ENCODE results near the gene VMO1.
A peak's percentile ranks its signal among the peaks of the same experiment; 100 is the strongest.
"Not testable (repeated sequence)": the region's sequence is repeated elsewhere in the genome, so short reads cannot be mapped to it uniquely, and the experiment has no call there.

Gene VMO1, protein sequence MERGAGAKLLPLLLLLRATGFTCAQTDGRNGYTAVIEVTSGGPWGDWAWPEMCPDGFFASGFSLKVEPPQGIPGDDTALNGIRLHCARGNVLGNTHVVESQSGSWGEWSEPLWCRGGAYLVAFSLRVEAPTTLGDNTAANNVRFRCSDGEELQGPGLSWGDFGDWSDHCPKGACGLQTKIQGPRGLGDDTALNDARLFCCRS

DNA sequence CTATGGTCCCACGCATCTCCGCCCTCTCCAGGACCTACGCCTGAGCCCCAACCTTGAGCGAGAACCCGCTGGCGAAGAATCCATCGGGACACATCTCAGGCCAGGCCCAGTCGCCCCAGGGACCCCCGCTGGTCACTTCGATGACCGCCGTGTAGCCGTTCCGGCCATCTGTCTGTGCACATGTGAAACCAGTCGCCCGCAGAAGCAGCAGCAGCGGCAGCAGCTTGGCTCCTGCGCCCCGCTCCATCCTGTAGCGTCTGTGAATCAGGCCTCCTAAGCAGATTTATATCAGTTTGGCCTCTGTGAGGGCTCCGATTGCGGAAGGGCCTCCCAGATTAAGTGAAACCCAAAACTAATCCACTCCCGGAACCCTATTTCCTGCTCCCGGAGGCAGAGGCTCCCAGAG is at the start of gene VMO1:
TSS of gene VMO1 (minus strand) at position 259 of the 406 bp plus-strand sequence. CDS start at position 247, 12 bp downstream.
- no peak for DNase-seq

DNA sequence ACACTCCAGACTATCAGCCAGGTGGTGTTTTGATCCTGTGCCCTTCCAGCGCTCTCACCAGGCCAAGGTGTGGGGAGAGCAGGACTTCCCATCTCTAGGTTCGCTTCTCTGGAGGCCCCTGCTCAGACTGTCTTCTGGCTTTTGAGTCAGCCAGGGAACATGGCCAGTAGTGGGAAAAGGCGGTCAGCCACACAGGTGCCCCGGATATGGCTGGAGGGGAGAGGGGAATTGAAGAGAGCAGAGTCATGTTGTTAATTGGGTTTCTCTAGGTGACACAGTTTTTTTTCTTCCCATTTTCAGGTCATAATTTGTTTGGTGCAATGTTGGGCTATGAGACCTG is 48.5 kb upstream of the VMO1 start:
- DNase-seq, result no peak

DNA sequence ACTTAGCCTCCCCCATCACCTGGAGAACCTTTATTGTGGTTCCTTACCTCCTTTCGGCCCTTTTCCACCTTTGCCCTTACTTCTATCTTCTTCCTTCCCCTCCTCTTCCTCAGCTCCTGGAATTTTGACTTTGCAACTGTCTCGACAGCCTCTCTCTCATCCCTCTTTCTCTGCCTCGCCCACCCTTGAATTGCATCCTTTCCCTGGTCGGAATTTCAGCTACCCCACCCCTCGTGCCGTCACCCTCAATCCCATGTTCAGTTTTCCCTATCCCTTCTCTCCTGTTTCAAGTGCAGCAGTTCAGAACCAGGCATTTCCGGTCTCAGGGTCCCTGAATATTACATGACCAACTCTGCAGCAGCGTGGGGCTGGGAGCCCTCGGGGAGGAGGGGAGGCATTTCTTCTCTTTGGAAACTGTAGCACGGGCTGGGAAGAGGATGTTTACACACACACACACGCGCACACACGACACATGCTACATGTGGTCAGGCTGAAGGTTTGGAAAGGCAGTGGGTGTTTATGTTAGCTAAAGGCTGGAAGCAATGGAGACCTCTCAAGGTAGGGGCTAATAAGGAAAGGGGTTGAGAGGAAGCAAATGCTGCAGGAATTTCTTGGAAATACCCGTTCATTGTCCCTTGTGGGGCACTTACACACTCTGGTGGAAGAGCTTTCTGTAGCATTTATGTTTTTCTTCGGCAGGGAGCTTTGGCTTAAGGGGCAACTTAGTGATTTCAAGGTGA is 47.9 kb upstream of the VMO1 start:
- no peak for DNase-seq

DNA sequence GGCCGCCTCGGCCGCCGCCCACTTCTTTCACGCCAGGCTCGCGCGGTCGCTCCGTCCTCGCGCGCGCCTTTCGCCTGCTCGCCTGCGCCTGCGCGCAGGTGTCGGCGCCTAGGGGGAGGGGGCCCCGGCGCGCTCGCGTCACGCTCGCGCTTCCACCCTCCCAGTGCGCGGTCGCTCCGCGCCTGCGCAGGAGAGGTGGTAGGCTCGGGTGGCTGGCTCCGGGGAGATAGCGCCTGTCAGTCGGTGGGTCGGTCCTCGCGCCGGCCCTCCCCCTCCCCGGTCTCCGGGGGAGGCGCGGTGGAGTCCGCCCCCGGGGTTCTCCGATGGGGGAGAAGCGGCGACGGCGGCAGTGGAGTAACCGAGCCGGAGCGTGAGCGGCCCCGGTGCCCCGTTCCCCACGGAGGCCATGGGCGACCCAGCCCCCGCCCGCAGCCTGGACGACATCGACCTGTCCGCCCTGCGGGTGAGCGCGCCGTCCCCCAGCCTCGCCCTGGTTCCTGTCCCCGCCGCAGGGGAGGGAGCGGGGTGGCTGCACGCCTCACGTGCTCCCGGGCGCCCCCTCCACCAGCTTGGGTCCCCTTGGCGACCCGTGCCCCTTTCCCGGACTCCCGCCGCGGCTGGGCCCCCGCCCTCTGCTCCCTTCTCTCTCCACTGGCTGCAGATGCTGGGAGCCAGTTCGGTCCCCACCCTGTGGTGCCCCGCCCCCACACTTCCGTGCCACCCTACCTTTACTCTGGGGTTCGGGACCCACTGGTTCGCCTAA is 47.2 kb upstream of the VMO1 start, which contains the start of gene MINK1:
TSS of gene MINK1 (plus strand) at position 163 of the 763 bp plus-strand sequence. CDS start at position 407, 244 bp downstream.
- peak; percentile 88 for DNase-seq

DNA sequence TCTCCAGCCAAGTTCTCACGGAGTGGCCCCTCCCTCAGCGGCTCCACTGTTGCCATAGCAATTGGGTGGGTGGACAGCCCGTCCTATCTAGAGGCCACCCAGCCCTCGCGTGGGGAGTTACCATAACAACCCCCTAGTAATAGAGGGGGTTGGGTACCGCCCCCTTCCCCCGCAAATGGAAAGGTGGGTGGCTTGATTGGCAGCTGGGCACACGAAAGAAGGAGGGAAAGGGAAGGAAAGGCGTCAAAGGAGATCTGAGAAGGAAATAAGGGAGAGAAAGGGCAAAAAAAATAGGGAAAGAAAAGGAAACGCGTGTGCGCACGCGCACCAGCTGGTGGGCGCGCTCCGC is 46.6 kb upstream of the VMO1 start:
- not testable (repeated sequence) for DNase-seq

DNA sequence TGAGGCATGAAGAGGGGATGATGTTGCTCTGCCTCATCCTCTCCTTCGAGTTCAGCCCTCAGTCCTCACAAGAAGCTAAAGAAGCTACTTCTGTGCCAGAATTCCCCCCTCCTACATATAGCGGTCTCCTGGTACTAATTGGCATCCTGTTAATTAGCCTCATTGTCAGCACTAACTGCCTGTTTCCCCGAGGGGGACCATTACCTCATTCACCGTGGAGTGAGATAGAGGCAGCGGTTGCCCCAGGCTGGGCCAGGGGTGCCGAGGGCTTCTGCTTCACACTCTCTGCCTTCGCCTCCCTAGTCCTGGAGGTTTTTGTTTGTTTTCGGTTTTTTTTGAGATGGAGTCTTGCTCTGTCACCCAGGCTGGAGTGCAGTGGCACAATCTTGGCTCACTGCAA is 41.2 kb upstream of the VMO1 start:
- no peak for DNase-seq

DNA sequence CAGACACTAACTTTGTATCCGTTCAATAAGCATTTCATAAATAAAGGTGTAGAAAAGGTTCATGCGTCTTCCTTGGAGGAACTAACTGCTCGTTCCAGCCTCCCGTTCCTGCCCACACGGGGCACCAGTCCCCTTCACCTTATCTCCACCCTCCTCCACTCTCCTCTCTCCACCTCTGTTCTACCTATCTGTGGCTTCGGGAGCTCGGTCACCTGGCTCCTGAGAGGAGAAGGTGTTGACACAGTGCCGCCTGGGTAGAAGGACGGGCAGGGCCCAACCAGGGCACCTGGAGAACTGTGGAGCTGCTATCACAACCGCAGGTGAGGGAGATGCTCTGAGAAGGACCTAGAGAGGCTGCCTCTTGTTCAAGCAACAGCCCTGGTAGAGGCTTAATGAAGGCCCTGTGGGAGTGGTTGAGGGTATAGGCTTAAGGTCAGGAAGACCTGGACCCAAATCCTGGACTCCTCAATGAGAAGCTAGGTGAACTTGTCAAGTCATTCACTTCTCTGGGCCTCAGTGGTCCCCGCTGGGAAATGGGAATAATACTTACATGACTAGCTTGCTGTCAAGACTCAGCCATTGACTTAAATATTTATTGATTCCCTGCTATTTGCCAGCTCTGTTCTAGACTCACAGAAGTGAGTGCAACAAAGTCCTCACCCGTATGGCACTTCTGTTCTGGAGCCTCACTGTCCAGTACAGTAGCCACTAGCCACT is 37.4 kb upstream of the VMO1 start:
- DNase-seq, result no peak

DNA sequence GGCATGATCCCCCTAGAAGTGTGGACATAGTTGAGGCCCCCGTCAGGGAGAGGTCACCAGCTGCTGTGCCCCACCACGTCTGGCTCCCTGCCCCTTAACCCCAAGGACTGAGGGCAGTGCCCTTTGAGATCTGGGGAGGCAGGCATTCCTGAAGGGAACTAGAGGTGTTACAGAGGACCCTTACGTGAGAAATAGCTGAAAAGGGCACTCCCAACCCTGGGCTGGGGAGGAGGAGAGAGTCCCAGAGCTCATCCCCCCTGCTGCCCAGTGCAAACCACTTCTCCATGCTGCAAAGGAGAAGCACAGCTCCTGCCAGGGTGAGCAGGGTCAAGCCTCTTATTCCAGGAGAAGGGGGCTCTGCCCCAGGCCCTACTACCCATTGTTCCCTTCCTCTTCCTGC is 36.7 kb upstream of the VMO1 start:
- DNase-seq, result no peak

DNA sequence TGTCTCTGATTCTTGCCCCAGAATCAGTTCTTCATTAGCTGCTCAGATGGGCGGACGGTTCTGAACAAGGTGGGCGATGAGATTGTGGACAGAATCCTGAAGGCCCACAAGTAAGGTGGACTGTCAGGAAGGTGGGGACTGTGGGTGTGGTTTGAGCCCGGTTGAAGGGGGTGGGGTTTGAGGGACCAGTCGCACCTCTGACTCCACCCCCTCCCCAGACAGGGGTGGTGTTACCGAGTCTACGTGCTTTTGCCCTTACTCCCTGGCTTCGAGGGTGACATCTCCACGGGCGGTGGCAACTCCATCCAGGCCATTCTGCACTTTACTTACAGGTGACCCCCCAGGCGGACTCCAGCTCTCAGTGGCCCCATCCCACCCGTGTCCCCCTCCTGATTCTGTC is 32.1 kb upstream of the VMO1 start:
- no peak for DNase-seq

DNA sequence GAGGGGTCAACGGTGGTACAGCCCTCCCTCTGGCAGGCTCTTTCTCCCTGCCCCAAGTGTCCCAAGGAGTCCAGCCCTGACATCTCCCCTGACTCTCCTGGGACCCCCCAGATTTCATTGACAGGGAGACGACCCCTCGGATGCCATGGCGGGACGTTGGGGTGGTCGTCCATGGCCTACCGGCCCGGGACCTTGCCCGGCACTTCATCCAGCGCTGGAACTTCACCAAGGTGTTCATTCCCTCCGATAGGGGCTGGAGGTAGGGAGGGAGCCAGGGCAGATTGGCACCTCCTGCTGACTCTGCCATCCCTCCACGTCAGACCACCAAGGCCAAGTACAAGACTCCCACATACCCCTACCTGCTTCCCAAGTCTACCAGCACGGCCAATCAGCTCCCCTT is 30.7 kb upstream of the VMO1 start:
- DNase-seq, result no peak

DNA sequence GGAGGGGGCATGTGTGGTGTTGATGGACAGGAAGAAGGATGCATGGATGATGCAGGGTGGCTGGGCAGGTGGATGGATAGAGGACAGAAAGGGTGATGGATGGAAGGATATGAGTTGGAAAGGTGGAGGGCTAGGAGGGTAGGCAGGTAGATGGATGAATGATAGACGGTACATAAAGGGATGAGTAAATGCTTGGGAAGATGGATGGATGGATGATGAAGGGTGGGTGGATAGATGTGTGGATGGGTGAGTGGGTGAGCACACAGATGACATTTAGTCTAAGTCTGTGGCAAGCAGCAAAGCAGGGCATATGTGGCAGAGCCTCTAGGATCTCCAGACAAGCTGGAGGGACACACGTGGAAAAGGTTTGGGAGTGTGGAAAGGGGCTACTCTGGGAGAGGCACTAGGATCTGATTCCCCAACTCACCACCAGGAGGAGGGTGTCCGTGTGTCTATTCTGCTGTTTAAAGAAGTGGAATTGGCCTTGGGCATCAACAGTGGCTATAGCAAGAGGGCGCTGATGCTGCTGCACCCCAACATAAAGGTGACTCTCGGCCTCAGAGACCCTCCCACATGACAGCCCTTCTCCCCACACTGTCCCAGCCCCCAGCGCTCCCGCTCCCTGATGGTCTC is 29.0 kb upstream of the VMO1 start:
- no peak for DNase-seq

DNA sequence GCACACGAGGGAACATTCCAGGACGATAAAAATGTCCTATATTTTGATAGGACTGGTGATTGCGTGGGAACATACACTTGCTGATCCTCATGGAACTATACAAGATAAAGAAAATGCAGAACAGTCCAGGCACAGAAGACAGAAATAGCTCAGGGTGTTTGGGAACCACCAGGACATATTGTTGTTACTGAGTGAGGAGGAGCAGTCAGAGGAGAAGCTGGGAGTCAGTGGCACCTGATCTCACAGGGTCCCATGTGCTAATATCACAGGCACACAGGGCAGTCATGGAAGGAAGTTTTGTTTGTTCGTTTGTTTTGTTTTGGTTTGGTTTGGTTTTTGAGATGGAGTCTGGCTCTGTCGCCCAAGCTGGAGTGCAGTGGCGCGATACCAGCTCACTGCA is 26.5 kb upstream of the VMO1 start:
- no peak for DNase-seq

DNA sequence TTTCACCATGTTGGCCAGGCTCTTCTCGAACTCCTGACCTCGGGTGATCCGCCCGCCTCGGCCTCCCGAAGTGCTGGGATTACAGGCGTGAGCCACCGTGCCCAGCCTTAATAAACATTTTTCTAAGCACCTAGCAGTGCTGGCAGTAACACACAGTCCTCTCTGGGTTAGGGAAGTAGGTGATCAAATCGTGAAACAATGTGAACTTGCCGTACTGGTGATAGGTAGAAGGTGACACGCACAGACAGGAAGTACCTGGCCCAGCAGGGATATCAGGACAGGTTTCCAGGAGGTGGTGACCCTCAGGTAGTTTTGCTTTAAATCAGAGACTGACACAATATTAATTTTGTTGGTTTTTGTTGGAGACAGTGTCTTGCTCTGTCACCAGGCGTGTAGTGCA is 25.3 kb upstream of the VMO1 start:
- DNase-seq, result no peak

DNA sequence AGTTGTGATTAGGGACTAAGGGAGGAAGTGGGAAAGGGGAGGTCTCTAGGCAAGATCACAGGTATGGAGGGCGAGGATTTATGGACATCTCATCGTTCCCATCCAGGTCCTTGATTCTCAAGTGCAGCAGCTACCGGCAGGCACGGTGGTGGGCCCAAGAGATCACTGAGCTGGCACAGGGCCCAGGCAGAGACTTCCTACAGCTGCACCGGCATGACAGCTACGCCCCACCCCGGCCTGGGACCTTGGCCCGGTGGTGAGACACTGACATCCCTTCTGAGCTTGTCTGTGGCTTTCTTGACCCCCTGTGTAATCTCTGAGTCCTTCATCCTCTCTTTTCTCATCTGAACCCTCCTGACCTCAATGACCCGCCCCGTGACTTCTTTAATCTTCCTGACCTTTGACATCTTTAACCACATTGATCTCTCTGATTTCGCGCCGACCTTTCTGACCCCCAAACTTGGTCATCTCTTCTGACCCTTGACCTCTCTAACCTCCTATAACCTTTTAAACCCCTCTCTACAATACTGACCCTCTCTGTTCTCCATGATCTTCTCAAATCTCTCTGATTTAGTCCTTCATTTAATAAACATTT is 24.6 kb upstream of the VMO1 start:
- no peak for DNase-seq

DNA sequence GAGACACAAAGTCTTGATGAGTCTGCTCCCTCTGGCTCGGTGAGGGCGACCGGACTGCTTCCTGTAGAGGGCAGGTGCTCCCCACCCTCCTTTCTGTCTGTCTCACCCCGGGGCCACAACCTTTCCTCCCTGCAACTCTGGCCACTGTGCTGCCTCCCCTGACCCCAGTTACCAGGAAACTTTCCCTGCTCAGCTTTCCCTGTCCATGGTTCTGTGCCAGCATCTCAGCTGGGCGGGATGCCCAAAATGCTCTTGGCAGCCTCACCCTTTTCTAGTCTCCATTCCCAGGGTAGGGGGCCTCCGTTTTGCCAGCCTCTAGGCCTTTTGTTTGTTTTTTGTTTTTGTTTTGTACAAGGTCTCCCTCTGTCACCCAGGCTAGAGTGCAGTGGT is 22.2 kb upstream of the VMO1 start:
- DNase-seq, result no peak

DNA sequence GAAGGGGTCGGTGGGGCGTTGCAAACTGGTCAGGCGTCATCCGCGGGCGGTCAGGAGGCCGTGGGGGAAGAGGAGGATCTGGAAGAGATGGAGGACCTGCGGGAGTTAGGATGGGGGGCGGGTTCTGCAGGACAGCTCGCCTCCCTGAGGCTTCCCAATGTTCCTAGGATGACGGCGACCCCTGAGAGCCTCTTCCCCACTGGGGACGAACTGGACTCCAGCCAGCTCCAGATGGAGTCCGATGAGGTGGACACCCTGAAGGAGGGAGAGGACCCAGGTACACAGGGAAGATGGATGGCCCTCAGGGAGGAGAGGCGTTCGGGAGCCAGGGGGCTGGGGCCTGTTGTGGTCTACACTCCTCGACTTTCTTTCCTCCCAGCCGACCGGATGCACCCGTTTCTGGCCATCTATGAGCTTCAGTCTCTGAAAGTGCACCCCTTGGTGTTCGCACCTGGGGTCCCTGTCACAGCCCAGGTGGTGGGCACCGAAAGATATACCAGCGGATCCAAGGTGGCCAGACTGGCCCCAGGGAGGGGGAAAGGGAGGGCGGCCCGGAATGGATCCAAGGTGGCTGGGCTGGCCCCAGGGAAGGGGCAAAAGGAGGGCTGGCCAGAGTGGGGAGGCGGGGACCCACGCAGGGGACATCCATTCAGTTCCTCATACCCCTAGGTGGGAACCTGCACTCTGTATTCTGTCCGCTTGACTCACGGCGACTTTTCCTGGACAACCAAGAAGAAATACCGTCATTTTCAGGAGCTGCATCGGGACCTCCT is 21.6 kb upstream of the VMO1 start:
- no peak for DNase-seq

DNA sequence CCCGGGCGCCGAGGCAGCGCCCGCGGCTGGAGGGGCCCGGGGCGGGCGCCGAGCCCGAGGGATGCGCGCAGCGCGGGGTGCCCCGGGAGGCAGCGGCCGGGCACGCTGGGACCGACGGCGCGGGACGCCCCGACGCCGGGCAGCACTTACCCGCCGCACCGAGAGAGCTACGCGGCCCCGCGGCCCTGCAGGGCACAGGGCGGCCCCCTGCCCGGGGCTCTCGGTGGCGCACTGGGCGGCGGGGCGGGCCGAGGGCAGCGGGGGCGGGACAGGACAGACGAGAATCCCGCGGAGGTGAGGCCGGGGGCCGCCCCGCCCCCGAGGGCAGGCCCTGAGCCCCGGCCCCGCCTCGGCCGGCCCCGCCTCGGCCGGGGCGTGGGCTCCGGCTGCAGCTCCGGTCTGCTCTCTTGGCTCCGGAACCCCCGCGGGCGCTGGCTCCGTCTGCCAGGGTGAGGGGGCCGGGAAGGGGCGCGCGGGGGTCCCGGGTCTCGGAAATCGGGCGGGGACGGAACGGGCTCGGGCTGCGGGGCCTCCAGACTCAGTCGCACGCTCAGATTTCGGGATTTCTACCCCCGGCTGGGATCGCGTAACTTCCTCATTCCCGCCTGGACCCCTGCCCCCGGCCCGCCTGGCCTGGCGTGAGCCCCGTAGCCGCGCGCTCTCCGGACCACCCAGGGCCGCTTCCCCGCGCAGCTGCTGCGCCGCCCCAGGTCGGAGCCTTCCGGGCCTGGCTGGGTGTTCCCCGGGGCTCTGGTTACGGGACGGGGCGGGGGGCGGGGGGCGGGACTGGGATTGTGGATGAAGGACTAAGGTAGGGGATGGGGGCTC is 20.8 kb upstream of the VMO1 start, which contains the start of gene PLD2:
TSS of gene PLD2 (plus strand) at position 376 of the 828 bp plus-strand sequence. CDS start 621 bp downstream, outside the sequence.
- DNase-seq, result peak; percentile 77

DNA sequence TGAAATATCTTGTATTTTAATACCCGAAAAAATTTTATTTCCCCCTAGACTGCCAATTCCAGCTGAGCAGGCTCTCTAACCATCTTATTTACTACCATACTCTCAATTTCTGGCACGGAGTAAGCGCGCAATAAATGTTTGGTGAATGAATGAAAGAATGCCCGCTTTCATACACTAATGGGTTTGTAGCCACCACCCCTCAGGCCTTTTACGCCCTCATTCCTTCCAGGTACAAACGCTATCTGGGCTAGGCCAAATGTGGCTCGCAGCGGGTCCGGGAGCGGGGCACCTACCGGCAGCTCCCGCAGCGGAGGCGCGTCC is 20.3 kb upstream of the VMO1 start:
- DNase-seq, result no peak

DNA sequence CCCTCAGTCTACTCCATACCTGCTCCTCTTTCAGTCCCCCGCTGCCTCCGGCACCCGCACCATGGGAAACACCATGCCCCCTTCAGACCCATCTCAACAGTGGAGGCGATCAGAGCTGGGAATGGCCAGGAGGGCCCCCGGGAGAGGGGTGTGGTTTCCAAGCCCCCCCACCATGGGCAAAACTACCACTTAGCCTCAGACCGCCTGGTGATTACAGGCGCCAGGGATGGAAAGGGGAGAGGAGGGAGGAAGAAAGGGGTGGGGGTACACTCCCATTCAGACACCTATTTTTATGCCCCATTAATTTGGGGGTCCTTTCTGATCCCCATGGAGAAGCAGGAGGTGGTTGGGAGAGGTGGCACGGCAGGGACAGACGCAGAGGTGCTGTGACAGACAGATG is 16.1 kb upstream of the VMO1 start, which contains the start of gene C17orf114:
TSS of gene C17orf114 (minus strand) at position 101 of the 400 bp plus-strand sequence.
- no peak for DNase-seq

DNA sequence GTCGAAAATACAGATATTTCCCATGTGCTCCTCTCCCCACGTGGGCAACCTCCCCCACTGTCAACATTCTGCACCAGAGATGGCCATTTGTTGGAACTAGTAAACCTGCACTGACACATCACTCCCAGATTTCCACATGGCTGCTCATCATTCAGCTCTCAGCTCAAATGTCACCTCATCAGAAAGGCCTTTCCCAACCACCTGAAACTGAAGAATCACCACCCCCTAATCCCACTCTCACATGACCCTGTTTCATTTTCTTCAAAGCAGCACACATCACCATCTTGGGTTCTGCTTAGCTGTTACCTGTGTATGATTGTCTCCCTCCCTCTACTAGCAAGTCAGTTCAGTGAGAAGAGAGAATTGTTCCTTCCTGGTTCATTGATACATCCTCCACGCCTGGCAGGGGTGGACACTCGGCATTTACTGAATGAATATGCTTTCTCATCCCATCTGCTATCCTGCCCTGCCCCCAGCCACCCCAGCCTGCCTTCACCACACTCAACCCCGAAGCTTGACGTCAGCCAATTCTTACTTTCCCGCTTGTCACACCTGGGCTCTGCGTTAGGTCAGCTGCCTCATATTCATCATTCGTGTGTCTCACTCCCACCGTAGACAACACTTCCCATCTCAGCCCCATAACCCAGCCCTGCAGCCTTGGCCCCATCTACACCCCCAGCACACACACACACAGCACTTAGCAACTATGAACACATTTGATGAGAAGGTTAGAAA is 14.5 kb upstream of the VMO1 start:
- no peak for DNase-seq

Measured in T1000 (cell line).